SJSA1 (cell line): Measurements from ENCODE around the gene TAC3. TPM values are rescaled to one million over a fixed set of nuclear protein-coding genes. Genes with fewer than 3 reads are reported as not detected.

Source experiments
- DNase-seq, 2 experiments: peaks; one replicate each; pipeline ENCODE4 v3.0.0-alpha.2; 2015 to 2020; ENCODE audit warnings: low spot score in 2 of 2, low read depth in 1 of 2
- H3K27ac ChIP-seq: fragments of 250-450 bp; sonication (Bioruptor Pico); 2 replicates; pipeline ENCODE4 v1.5.1; 2020; ENCODE audit warnings: mild to moderate bottlenecking, moderate library complexity
- H3K27me3 ChIP-seq: fragments of 250-450 bp; sonication (Bioruptor Pico); replicated peaks from 2 replicates; pipeline ENCODE4 v1.5.1; 2020; ENCODE audit warnings: mild to moderate bottlenecking, moderate library complexity
- H3K36me3 ChIP-seq: fragments of 250-450 bp; sonication (Bioruptor Pico); 2 replicates; pipeline ENCODE4 v1.5.1; 2020; ENCODE audit warnings: mild to moderate bottlenecking
- H3K4me1 ChIP-seq: fragments of 250-450 bp; sonication (Bioruptor Pico); replicated peaks from 2 replicates; pipeline ENCODE4 v1.6.1; 2021; ENCODE audit warnings: mild to moderate bottlenecking
- H3K4me3 ChIP-seq: fragments of 250-450 bp; sonication (Bioruptor Pico); 2 replicates; pipeline ENCODE4 v1.5.1; 2020; ENCODE audit warnings: mild to moderate bottlenecking
- H3K9me3 ChIP-seq: fragments of 250-450 bp; sonication (Bioruptor Pico); replicated peaks from 2 replicates; pipeline ENCODE4 v1.5.1; 2020; ENCODE audit warnings: mild to moderate bottlenecking
- total RNA-seq: library from RNA; depleted of rRNA; stranded (reverse); fragments of >200 nt; shearing (Covaris generic); gene quantifications from 2 replicates; pipeline ENCODE4 v1.2.3, GENCODE V29; 2014

The TAC3 gene
- total RNA-seq, 1 experiment from 2014 or later, result not detected

- Histone ChIP-seq H3K4me3 (peak overlapping the region; percentile 90), H3K36me3 (peaks cover 29% of the 10 kb centered on the region), H3K27ac (no peak overlapping the region), H3K27me3 (no peaks in the 10 kb centered on the region), H3K4me1 (peaks cover 23% of the 10 kb centered on the region), H3K9me3 (no peaks in the 10 kb centered on the region)
- no peak for DNase-seq
Observed at GRCh38 chr12:57006809-57007475, 9.4 kb downstream of the TAC3 start.

GRCh38 chr12:57005980-57006808 lies 10.1 kb downstream of the TAC3 start, which contains the start of gene ZBTB39:
TSS of gene ZBTB39 (minus strand) at chr12:57006546. CDS start at chr12:57004917, 1,629 bp downstream.
- peak within 1 kb of the TSS; percentile 90 for H3K4me3 ChIP-seq
- no peak within 1 kb of the TSS; the same call in 1 of the 2 replicates for H3K27ac ChIP-seq
- no peaks in the 10 kb centered on the region for H3K27me3 ChIP-seq
- peak; percentile 23 to 61 for DNase-seq
- no peaks in the 10 kb centered on the region for H3K9me3 ChIP-seq
- H3K36me3 ChIP-seq, result peaks cover 36% of the 10 kb centered on the region
- peaks cover 23% of the 10 kb centered on the region for H3K4me1 ChIP-seq

- Histone ChIP-seq H3K36me3 (peaks cover 52% of the 10 kb centered on the region), H3K4me3 (no peak overlapping the region), H3K27me3 (no peaks in the 10 kb centered on the region), H3K9me3 (0 out of 2 replicates have a peak, but pooled peaks cover 5% of the 10 kb centered on the region), H3K27ac (no peak overlapping the region), H3K4me1 (peaks cover 23% of the 10 kb centered on the region)
- DNase-seq, result no peak
Observed at GRCh38 chr12:57004651-57005050, 11.7 kb downstream of the TAC3 start.

- peaks cover 12% of the 10 kb centered on the region for H3K4me1 ChIP-seq
- H3K27me3 ChIP-seq, result no peaks in the 10 kb centered on the region
- no peak for DNase-seq
- H3K9me3 ChIP-seq, result 0 out of 2 replicates have a peak, but pooled peaks cover 5% of the 10 kb centered on the region
- H3K27ac ChIP-seq, result no peak overlapping the region
- H3K4me3 ChIP-seq, result no peak overlapping the region
- peaks cover 58% of the 10 kb centered on the region for H3K36me3 ChIP-seq
Observed at GRCh38 chr12:57003395-57003794, 12.9 kb downstream of the TAC3 start.

- Histone ChIP-seq H3K36me3 (peaks cover 62% of the 10 kb centered on the region), H3K27me3 (no peaks in the 10 kb centered on the region), H3K27ac (no peak overlapping the region), H3K4me3 (no peak overlapping the region), H3K4me1 (peaks cover 5% of the 10 kb centered on the region; the same call in 1 of the 2 replicates), H3K9me3 (0 out of 2 replicates have a peak, but pooled peaks cover 5% of the 10 kb centered on the region)
- peak; percentile 37 to 69 for DNase-seq
Observed at GRCh38 chr12:57001448-57001906, 14.9 kb downstream of the TAC3 start.

- H3K27ac ChIP-seq, result no peak overlapping the region
- no peak for DNase-seq
- no peaks in the 10 kb centered on the region for H3K27me3 ChIP-seq
- peaks cover 3% of the 10 kb centered on the region; the same call in 1 of the 2 replicates for H3K4me1 ChIP-seq
- peaks cover 62% of the 10 kb centered on the region for H3K36me3 ChIP-seq
- no peak overlapping the region for H3K4me3 ChIP-seq
- 0 out of 2 replicates have a peak, but pooled peaks cover 5% of the 10 kb centered on the region for H3K9me3 ChIP-seq
Observed at GRCh38 chr12:57000393-57000792, 15.9 kb downstream of the TAC3 start.

- H3K27me3 ChIP-seq, result no peaks in the 10 kb centered on the region
- H3K4me3 ChIP-seq, result no peak overlapping the region
- H3K4me1 ChIP-seq, result no peaks in the 10 kb centered on the region; the same call in 1 of the 2 replicates
- 0 out of 2 replicates have a peak, but pooled peaks cover 5% of the 10 kb centered on the region for H3K9me3 ChIP-seq
- no peak overlapping the region for H3K27ac ChIP-seq
- DNase-seq, result no peak
- peaks cover 58% of the 10 kb centered on the region for H3K36me3 ChIP-seq
Observed at GRCh38 chr12:56999456-56999855, 16.9 kb downstream of the TAC3 start.

- H3K4me3 ChIP-seq, result no peak overlapping the region
- no peaks in the 10 kb centered on the region; the same call in 1 of the 2 replicates for H3K4me1 ChIP-seq
- H3K36me3 ChIP-seq, result peaks cover 54% of the 10 kb centered on the region
- H3K9me3 ChIP-seq, result 0 out of 2 replicates have a peak, but pooled peaks cover 5% of the 10 kb centered on the region
- no peak for DNase-seq
- no peak overlapping the region for H3K27ac ChIP-seq
- H3K27me3 ChIP-seq, result no peaks in the 10 kb centered on the region
Observed at GRCh38 chr12:56998981-56999380, 17.3 kb downstream of the TAC3 start.

GRCh38 chr12:56998316-56998715 lies 18.0 kb downstream of the TAC3 start:
- Histone ChIP-seq H3K27ac (no peak overlapping the region), H3K4me3 (no peak overlapping the region), H3K27me3 (no peaks in the 10 kb centered on the region), H3K9me3 (0 out of 2 replicates have a peak, but pooled peaks cover 5% of the 10 kb centered on the region), H3K4me1 (no peaks in the 10 kb centered on the region; the same call in 1 of the 2 replicates), H3K36me3 (peaks cover 47% of the 10 kb centered on the region)
- DNase-seq, result no peak

- Histone ChIP-seq H3K4me1 (no peaks in the 10 kb centered on the region; the same call in 1 of the 2 replicates), H3K4me3 (no peak overlapping the region), H3K27ac (no peak overlapping the region), H3K9me3 (0 out of 2 replicates have a peak, but pooled peaks cover 5% of the 10 kb centered on the region), H3K36me3 (peaks cover 33% of the 10 kb centered on the region), H3K27me3 (no peaks in the 10 kb centered on the region)
- peak in 1 of 2 experiments; percentile 32 for DNase-seq
Observed at GRCh38 chr12:56996793-56997545, 19.4 kb downstream of the TAC3 start.

- H3K36me3 ChIP-seq, result peaks cover 24% of the 10 kb centered on the region
- H3K4me3 ChIP-seq, result no peak overlapping the region
- H3K27me3 ChIP-seq, result no peaks in the 10 kb centered on the region
- H3K9me3 ChIP-seq, result 0 out of 2 replicates have a peak, but pooled peaks cover 5% of the 10 kb centered on the region
- H3K27ac ChIP-seq, result no peak overlapping the region
- peaks cover 2% of the 10 kb centered on the region for H3K4me1 ChIP-seq
- peak in 1 of 2 experiments; percentile 36 for DNase-seq
Observed at GRCh38 chr12:56995930-56996496, 20.3 kb downstream of the TAC3 start.

- Histone ChIP-seq H3K27ac (no peak overlapping the region), H3K36me3 (peaks cover 17% of the 10 kb centered on the region), H3K4me3 (no peak overlapping the region), H3K27me3 (no peaks in the 10 kb centered on the region), H3K4me1 (peaks cover 8% of the 10 kb centered on the region), H3K9me3 (0 out of 2 replicates have a peak, but pooled peaks cover 2% of the 10 kb centered on the region)
- DNase-seq, result peak in 1 of 2 experiments; percentile 28
Observed at GRCh38 chr12:56995201-56995929, 21.0 kb downstream of the TAC3 start.
